ENCODE results near the gene DNAH17. TPM values are rescaled to one million over a fixed set of nuclear protein-coding genes. Genes with fewer than 3 reads are reported as not detected.

Gene DNAH17
- total and polyA plus RNA-seq, 2 experiments from 2014 or later: 1.7 TPM; not detected in 1

DNA sequence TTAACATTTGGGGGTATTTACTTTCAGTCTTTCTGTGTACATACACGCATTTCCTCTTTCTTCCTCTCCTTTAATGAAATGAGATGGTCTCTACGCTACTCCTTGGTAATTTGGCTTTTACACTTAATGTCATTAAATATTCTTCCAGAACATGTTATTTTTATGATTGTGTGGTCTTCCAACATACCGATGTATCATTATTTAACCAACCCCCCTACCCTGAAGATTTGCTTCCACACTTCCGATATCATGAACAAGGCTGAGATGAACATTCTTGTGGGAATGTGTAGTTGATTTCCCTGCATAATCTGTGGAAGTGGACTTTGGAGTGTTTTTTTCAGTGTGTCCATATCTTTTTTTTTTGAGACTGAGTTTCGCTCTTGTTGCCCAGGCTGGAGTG is 201.0 kb downstream of the DNAH17 start:
- peaks cover 22% of the 10 kb centered on the region for H3K4me1 ChIP-seq (ENCODE audit: low read depth)
- no peak overlapping the region for H3K4me3 ChIP-seq
- no peak for DNase-seq (ENCODE audit: low read depth in 1 of 2, low spot score in 1 of 2)
- TF ChIP-seq, protein P1, sequence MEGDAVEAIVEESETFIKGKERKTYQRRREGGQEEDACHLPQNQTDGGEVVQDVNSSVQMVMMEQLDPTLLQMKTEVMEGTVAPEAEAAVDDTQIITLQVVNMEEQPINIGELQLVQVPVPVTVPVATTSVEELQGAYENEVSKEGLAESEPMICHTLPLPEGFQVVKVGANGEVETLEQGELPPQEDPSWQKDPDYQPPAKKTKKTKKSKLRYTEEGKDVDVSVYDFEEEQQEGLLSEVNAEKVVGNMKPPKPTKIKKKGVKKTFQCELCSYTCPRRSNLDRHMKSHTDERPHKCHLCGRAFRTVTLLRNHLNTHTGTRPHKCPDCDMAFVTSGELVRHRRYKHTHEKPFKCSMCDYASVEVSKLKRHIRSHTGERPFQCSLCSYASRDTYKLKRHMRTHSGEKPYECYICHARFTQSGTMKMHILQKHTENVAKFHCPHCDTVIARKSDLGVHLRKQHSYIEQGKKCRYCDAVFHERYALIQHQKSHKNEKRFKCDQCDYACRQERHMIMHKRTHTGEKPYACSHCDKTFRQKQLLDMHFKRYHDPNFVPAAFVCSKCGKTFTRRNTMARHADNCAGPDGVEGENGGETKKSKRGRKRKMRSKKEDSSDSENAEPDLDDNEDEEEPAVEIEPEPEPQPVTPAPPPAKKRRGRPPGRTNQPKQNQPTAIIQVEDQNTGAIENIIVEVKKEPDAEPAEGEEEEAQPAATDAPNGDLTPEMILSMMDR (IDR thresholded peaks at IDR 0.05; ENCODE audit: low read depth, low read length): no peak
- no peaks in the 10 kb centered on the region for H3K36me3 ChIP-seq
- H3K9me3 ChIP-seq (ENCODE audit: low read depth): no peaks in the 10 kb centered on the region
- no peak overlapping the region for H3K27ac ChIP-seq
- no peaks in the 10 kb centered on the region for H3K27me3 ChIP-seq

DNA sequence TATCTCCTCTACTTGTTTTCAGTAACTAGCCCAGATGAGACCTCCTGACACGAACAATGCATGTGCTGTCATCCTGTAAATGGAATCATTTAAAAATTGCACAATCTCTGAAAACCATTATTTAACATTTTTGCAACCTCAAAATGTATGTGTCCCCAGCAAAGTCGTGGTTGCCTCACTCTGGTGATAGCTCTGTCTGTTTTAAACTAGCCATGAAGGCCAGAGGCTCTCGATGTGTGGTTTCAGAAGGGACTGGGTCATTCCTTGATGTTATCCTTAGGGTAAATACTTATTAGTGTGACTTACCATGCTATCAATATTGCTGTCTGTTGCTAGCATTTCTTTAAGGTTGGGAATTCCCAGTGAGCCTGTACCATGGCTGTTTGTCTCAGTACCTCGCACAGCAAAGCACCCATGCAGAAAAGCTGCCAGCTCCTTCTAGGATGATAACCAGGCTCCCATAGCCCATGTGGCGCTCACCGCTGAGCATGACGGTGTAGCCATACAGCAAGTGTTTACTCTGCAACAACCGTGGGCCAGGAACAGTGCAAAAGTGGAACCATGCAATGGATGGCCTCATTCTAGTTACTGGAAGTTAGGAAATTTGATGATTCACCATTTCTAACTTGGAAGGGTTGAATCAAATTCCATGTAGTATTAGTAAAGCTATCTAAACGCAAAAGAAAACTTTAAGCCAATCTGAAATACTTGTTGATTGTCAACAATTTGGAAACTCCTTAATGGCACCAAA is 201.6 kb downstream of the DNAH17 start:
- no peaks in the 10 kb centered on the region for H3K36me3 ChIP-seq
- peak in 1 of 2 donors; percentile 96 for DNase-seq (ENCODE audit: low read depth in 1 of 2, low spot score in 1 of 2)
- H3K27ac ChIP-seq: peak overlapping the region; percentile 70
- peaks cover 22% of the 10 kb centered on the region for H3K4me1 ChIP-seq (ENCODE audit: low read depth)
- no peaks in the 10 kb centered on the region for H3K27me3 ChIP-seq
- no peak overlapping the region for H3K4me3 ChIP-seq
- TF ChIP-seq, protein P1 (IDR thresholded peaks at IDR 0.05; ENCODE audit: low read depth, low read length): no peak
- no peaks in the 10 kb centered on the region for H3K9me3 ChIP-seq (ENCODE audit: low read depth)

DNA sequence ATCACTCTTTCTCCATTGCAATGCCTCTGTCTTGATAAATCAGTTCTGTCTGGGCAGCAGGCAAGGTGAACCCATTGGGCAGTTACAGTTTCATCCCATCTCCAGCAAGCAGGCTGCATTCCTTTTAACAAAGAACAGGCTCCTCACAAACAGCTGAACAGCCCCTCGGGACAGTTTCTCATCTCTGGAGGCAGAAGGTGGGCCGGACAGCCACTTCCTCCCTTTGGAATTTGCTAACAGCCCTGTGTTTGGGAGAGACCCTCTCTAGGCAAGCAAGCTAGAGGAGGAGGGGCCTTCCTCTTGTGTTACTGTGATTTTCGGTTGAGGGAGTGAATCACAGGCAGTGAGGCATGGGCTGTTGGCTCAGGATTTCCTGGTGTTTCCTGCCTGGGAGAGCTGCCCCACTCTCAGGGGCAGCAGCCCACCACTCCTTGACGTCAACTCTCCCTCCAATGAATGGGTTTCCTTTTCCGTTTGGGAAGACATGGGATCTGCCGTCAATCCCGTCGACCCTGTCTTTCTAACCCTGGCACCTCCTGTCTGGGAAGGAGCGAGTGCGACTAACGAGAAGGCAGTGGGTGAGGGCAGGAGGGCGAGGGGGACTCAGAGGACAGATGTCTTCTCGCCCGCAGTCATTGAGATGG is 202.4 kb downstream of the DNAH17 start:
- Histone ChIP-seq H3K9me3 (ENCODE audit: low read depth) (no peaks in the 10 kb centered on the region), H3K4me1 (ENCODE audit: low read depth) (peaks cover 23% of the 10 kb centered on the region), H3K27ac (peak overlapping the region; percentile 70), H3K27me3 (no peaks in the 10 kb centered on the region), H3K36me3 (no peaks in the 10 kb centered on the region), H3K4me3 (no peak overlapping the region)
- TF ChIP-seq, protein P1 (IDR thresholded peaks at IDR 0.05; ENCODE audit: low read depth, low read length): no peak
- peak in 1 of 2 donors; percentile 87 for DNase-seq (ENCODE audit: low read depth in 1 of 2, low spot score in 1 of 2)

DNA sequence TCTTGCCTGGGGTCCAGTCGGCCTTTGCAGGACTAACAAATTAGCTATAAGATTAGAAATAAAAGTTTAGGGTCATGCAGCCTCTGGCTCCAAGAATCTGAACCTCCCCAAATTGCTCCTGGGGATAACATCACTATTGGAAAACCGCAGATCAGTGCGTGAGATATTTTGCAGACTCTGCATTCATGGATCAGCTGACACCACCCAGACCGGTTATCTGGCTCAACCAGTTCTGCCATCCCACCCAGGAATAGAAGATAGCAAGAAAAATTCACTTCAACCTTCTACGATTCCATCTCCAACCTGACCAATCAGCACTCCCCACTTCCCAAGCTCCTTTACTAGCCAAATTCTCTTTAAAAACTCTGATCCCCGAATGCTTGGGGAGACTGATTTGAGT is 203.0 kb downstream of the DNAH17 start:
- no peak for DNase-seq (ENCODE audit: low read depth in 1 of 2, low spot score in 1 of 2)
- TF ChIP-seq, protein P1 (IDR thresholded peaks at IDR 0.05; ENCODE audit: low read depth, low read length): no peak
- peaks cover 23% of the 10 kb centered on the region for H3K4me1 ChIP-seq (ENCODE audit: low read depth)
- H3K27ac ChIP-seq: peak overlapping the region; percentile 70
- no peaks in the 10 kb centered on the region for H3K9me3 ChIP-seq (ENCODE audit: low read depth)
- H3K36me3 ChIP-seq: no peaks in the 10 kb centered on the region
- no peak overlapping the region for H3K4me3 ChIP-seq
- H3K27me3 ChIP-seq: no peaks in the 10 kb centered on the region

Other genes starting within 250 kb of the DNAH17 start
- 51.7 and 59.0 TPM in 2 replicates for gene SOCS3, start 217.3 kb downstream of the DNAH17 start, total RNA-seq
- 33.3 and 45.5 TPM in 2 replicates for gene SOCS3, start 217.3 kb downstream of the DNAH17 start, polyA plus RNA-seq
- 52.5 and 64.7 TPM in 2 replicates for gene PGS1, start 198.7 kb downstream of the DNAH17 start, total RNA-seq
- gene PGS1, start 198.7 kb downstream of the DNAH17 start, polyA plus RNA-seq: 46.7 and 50.7 TPM in 2 replicates
- 25.2 and 39.6 TPM in 2 replicates for gene CYTH1, start 204.9 kb upstream of the DNAH17 start, total RNA-seq
- 21.9 and 36.4 TPM in 2 replicates for gene CYTH1, start 204.9 kb upstream of the DNAH17 start, polyA plus RNA-seq

All from cardiac muscle cell (in vitro differentiated cells and primary cell).